Measurements from ENCODE around the gene FHIT. TPM values are rescaled to one million over a fixed set of nuclear protein-coding genes. Genes with fewer than 3 reads are reported as not detected.

Gene FHIT
- polyA plus RNA-seq, 1 of the 3 experiments (the other 2 are of a cell fraction): 0.41 TPM

GRCh38 chr3:60047426-60048200, 1203.6 kb downstream of the FHIT start:
- no peak for DNase-seq
- H4K20me1 ChIP-seq (ENCODE audit: insufficient read depth): no peaks in the 10 kb centered on the region
- ChIA-PET POLR2A (no interaction called here), CTCF (no interaction called here)
- no peak overlapping the region for H3K27ac ChIP-seq (ENCODE audit: low read depth in 2 of 2, low read length in 1 of 2)
- H3K27me3 ChIP-seq (ENCODE audit: insufficient read depth): no peaks in the 10 kb centered on the region
- WGBS (ENCODE audit: low lambda C conversion rate): 68% methylated on average over 9 of the region's 9 CpGs
- H3F3A ChIP-seq (replicated peaks; ENCODE audit: insufficient read depth): no peaks in the 10 kb centered on the region
- H3K4me1 ChIP-seq (ENCODE audit: control insufficient read depth in 1 of 2, insufficient read depth in 2 of 2, low read depth in 1 of 2, low read length in 1 of 2): no peaks in the 10 kb centered on the region
- TF ChIP-seq RFX5 (IDR thresholded peaks at IDR 0.05; ENCODE audit: low read length) (no peak), MXI1 (IDR thresholded peaks at IDR 0.05; ENCODE audit: low read depth, low read length) (no peak), SMC3 (IDR thresholded peaks at IDR 0.05; ENCODE audit: low read depth, low read length) (no peak), FOSL2 (IDR thresholded peaks at IDR 0.05; ENCODE audit: borderline replicate concordance, low read depth) (no peak), MEF2A (IDR thresholded peaks at IDR 0.05; ENCODE audit: borderline replicate concordance, low read depth) (no peak), FOXM1 (IDR thresholded peaks at IDR 0.05; ENCODE audit: low read depth) (no peak), IRF3 (IDR thresholded peaks at IDR 0.05; ENCODE audit: low read depth, low read length) (no peak), GABPA (IDR thresholded peaks at IDR 0.05; ENCODE audit: low read depth) (no peak), REST (IDR thresholded peaks at IDR 0.05; ENCODE audit: low read depth, low read length) (no peak), NRF1 (IDR thresholded peaks at IDR 0.05; ENCODE audit: low read depth, low read length) (no peak), NFIC (IDR thresholded peaks at IDR 0.05; ENCODE audit: borderline replicate concordance) (no peak), ZBTB33 (IDR thresholded peaks at IDR 0.05; ENCODE audit: borderline replicate concordance, low read depth) (no peak), PBX3 (IDR thresholded peaks at IDR 0.05) (no peak), ELF1 (IDR thresholded peaks at IDR 0.05) (no peak), EZH2phosphoT487 (IDR thresholded peaks at IDR 0.05; ENCODE audit: borderline replicate concordance, low read depth) (no peak), SIN3A (IDR thresholded peaks at IDR 0.05; ENCODE audit: borderline replicate concordance, low read depth, low read length) (no peak), USF1 (IDR thresholded peaks at IDR 0.05; ENCODE audit: borderline replicate concordance, low read depth) (no peak)
- no peak overlapping the region for H3K4me3 ChIP-seq (ENCODE audit: low read depth in 2 of 2, low read length in 1 of 2)
- H3K36me3 ChIP-seq (replicated peaks in 1 of 2; ENCODE audit: control insufficient read depth in 1 of 2, insufficient read depth in 2 of 2, low read length in 1 of 2): no peaks in the 10 kb centered on the region
- no peaks in the 10 kb centered on the region for H3K9me3 ChIP-seq
- no peak overlapping the region for H3K9ac ChIP-seq
- no peak overlapping the region for H2AFZ ChIP-seq (ENCODE audit: low read depth)
- no peaks in the 10 kb centered on the region for H3K79me2 ChIP-seq (ENCODE audit: insufficient read depth)
- no peaks in the 10 kb centered on the region for H3K9me2 ChIP-seq
- H3K4me2 ChIP-seq: no peak overlapping the region
